IMR-90 (cell line): ENCODE measurements around the gene EIF4E1B. TPM values are rescaled to one million over a fixed set of nuclear protein-coding genes. Genes with fewer than 3 reads are reported as not detected.

Experiments
- ATAC-seq: fragments of 200-7000 bp; cut with Tn5 transposase; 2 replicates; pipeline ENCODE4 v1.9.1; 2020; ENCODE audit warnings: low read depth, mild to moderate bottlenecking, moderate library complexity
- BruUV-seq: library from RNA; stranded (reverse); fragments of 400-500 nt; replicated peaks from 2 replicates; lab custom pipeline; 2021; lab: Mats Ljungman, UMichigan
- CTCF ChIA-PET: fragments of 300-600 bp; formaldehyde crosslinking; extraction: SDS; loops from one replicate; lab custom pipeline; 2021; ENCODE audit warnings: antibody characterized with exemption; lab: Yijun Ruan, JAX
- POLR2A ChIA-PET: fragments of 300-600 bp; sonication (Branson Sonifier 250); formaldehyde crosslinking; loops from one replicate; lab custom pipeline; 2022; ENCODE audit warnings: antibody characterized with exemption; ENCODE audit not compliant: unreplicated experiment; lab: Charles Lee
- DNase-seq: peaks from one replicate; pipeline ENCODE4 v3.0.0; 2013
- H2AFZ ChIP-seq: replicated peaks from 2 replicates; pipeline ENCODE3; 2013; ENCODE audit warnings: low read length, mild to moderate bottlenecking; ENCODE audit not compliant: poor library complexity
- H2AK5ac ChIP-seq: 2 replicates; pipeline ENCODE4 v1.6.1; 2013; ENCODE audit warnings: low read depth, low read length, inconsistent platforms
- H2AK9ac ChIP-seq: replicated peaks from 2 replicates; pipeline ENCODE3; 2013; ENCODE audit warnings: mild to moderate bottlenecking, low read depth, low read length, moderate library complexity; ENCODE audit not compliant: poor library complexity
- H2BK120ac ChIP-seq: 2 replicates; pipeline ENCODE4 v1.6.1; 2013; ENCODE audit warnings: low read depth, low read length, inconsistent platforms
- H2BK15ac ChIP-seq: 3 replicates; pipeline ENCODE4 v1.6.1; 2013; ENCODE audit warnings: low read depth, low read length, inconsistent platforms
- H2BK20ac ChIP-seq: 2 replicates; pipeline ENCODE4 v1.6.1; 2013; ENCODE audit warnings: low read depth, mild to moderate bottlenecking, inconsistent platforms, low read length, moderate library complexity
- H2BK5ac ChIP-seq: 2 replicates; pipeline ENCODE4 v1.6.1; 2013; ENCODE audit warnings: mild to moderate bottlenecking, low read depth, low read length, inconsistent platforms; ENCODE audit not compliant: poor library complexity, severe bottlenecking
- H3K14ac ChIP-seq: replicated peaks from 2 replicates; pipeline ENCODE4 v1.6.1; 2013; ENCODE audit warnings: low read depth, low read length, inconsistent platforms
- H3K18ac ChIP-seq: 2 replicates; pipeline ENCODE4 v1.6.1; 2013; ENCODE audit warnings: low read depth, low read length, control low read depth
- H3K23ac ChIP-seq: 2 replicates; pipeline ENCODE4 v1.6.1; 2013; ENCODE audit warnings: low read depth, low read length, inconsistent platforms
- H3K27ac ChIP-seq: 2 replicates; pipeline ENCODE4 v1.5.1; 2013; ENCODE audit warnings: mild to moderate bottlenecking, control low read depth, low read length; ENCODE audit not compliant: insufficient read depth
- H3K27me3 ChIP-seq: 2 replicates; pipeline ENCODE4 v1.6.1; 2013; ENCODE audit warnings: low read length; ENCODE audit not compliant: control insufficient read depth, insufficient read depth
- H3K36me3 ChIP-seq: 2 replicates; pipeline ENCODE4 v1.6.1; 2013; ENCODE audit warnings: low read length, mixed read lengths; ENCODE audit not compliant: control insufficient read depth, insufficient read depth
- H3K4ac ChIP-seq: 2 replicates; pipeline ENCODE4 v1.6.1; 2013; ENCODE audit warnings: low read depth, low read length, inconsistent platforms
- H3K4me1 ChIP-seq: 2 replicates; pipeline ENCODE4 v1.6.1; 2013; ENCODE audit warnings: low read length, mixed read lengths; ENCODE audit not compliant: control insufficient read depth, insufficient read depth
- H3K4me2 ChIP-seq: 2 replicates; pipeline ENCODE4 v1.6.1; 2013; ENCODE audit warnings: low read depth, mild to moderate bottlenecking, control low read depth, low read length, moderate library complexity
- H3K4me3 ChIP-seq: 2 replicates; pipeline ENCODE4 v1.5.1; 2013; ENCODE audit warnings: low read depth, mild to moderate bottlenecking, control low read depth, low read length, moderate library complexity; ENCODE audit not compliant: insufficient read depth
- H3K56ac ChIP-seq: 2 replicates; pipeline ENCODE4 v1.6.1; 2013; ENCODE audit warnings: low read length, inconsistent platforms; ENCODE audit not compliant: insufficient read depth; ENCODE audit errors: extremely low read depth
- H3K79me1 ChIP-seq, 2 experiments: 2 replicates each; pipeline ENCODE4 v1.6.1; 2013; ENCODE audit warnings: low read length in 2 of 2, inconsistent platforms in 1 of 2, low read depth in 1 of 2
- H3K9ac ChIP-seq: 2 replicates; pipeline ENCODE4 v1.6.1; 2013; ENCODE audit warnings: low read depth, low read length, control low read depth
- H3K9me1 ChIP-seq: 2 replicates; pipeline ENCODE4 v1.6.1; 2013; ENCODE audit warnings: low read length, inconsistent platforms; ENCODE audit not compliant: insufficient read depth
- H3K9me3 ChIP-seq: 2 replicates; pipeline ENCODE4 v1.6.1; 2013; ENCODE audit warnings: low read length; ENCODE audit not compliant: control insufficient read depth, insufficient read depth
- H4K20me1 ChIP-seq: 2 replicates; pipeline ENCODE4 v1.6.1; 2013; ENCODE audit warnings: low read length, inconsistent platforms; ENCODE audit not compliant: insufficient read depth
- H4K5ac ChIP-seq: 2 replicates; pipeline ENCODE4 v1.6.1; 2013; ENCODE audit warnings: mild to moderate bottlenecking, low read depth, low read length, control low read depth
- H4K8ac ChIP-seq, 2 experiments: 2 replicates each; pipeline ENCODE4 v1.6.1; 2013; ENCODE audit warnings: low read depth in 2 of 2, low read length in 2 of 2, control low read depth in 1 of 2, inconsistent platforms in 1 of 2
- H4K91ac ChIP-seq: 2 replicates; pipeline ENCODE4 v1.6.1; 2013; ENCODE audit warnings: low read depth, low read length, inconsistent platforms; ENCODE audit not compliant: insufficient read depth
- BHLHE40 ChIP-seq: fragments of 150-350 bp; IDR thresholded peaks from 2 replicates; pipeline ENCODE4 v1.6.1; 2016; ENCODE audit warnings: mild to moderate bottlenecking, low read depth, low read length
- CEBPB ChIP-seq: IDR thresholded peaks from 2 replicates; pipeline ENCODE4 v1.6.1; 2012; ENCODE audit warnings: low read depth, low read length, improper control_type of control experiment
- CHD1 ChIP-seq: IDR thresholded peaks from 2 replicates; pipeline ENCODE4 v1.6.1; 2012; ENCODE audit warnings: low read depth, low read length, improper control_type of control experiment
- CTCF ChIP-seq: conservative IDR thresholded peaks from 2 replicates; pipeline ENCODE4 v1.5.1; 2012; ENCODE audit warnings: mild to moderate bottlenecking, low read depth, low read length, improper control_type of control experiment
- ELK1 ChIP-seq: fragments of 150-350 bp; IDR thresholded peaks from 2 replicates; pipeline ENCODE4 v1.6.1; 2016; ENCODE audit warnings: low read depth, mild to moderate bottlenecking, low read length, moderate library complexity, borderline replicate concordance
- FOS ChIP-seq: fragments of 150-350 bp; IDR thresholded peaks from 2 replicates; pipeline ENCODE4 v1.6.1; 2016; ENCODE audit warnings: low read depth, low read length
- MAFK ChIP-seq: IDR thresholded peaks from 2 replicates; pipeline ENCODE4 v1.6.1; 2012; ENCODE audit warnings: low read depth, low read length, improper control_type of control experiment
- MXI1 ChIP-seq: IDR thresholded peaks from 2 replicates; pipeline ENCODE4 v1.6.1; 2012; ENCODE audit warnings: low read depth, mild to moderate bottlenecking, low read length, moderate library complexity, borderline replicate concordance
- NFE2L2 ChIP-seq: fragments of 150-350 bp; IDR thresholded peaks from 2 replicates; pipeline ENCODE4 v1.6.1; 2016; ENCODE audit warnings: low read depth, mild to moderate bottlenecking, low read length
- POLR2A ChIP-seq: IDR thresholded peaks from 2 replicates; pipeline ENCODE4 v1.6.1; 2012; ENCODE audit warnings: mild to moderate bottlenecking, low read depth, low read length
- RAD21 ChIP-seq: IDR thresholded peaks from 2 replicates; pipeline ENCODE4 v1.6.1; 2012; ENCODE audit warnings: low read length, improper control_type of control experiment
- RCOR1 ChIP-seq: IDR thresholded peaks from 2 replicates; pipeline ENCODE4 v1.6.1; 2012; ENCODE audit warnings: mild to moderate bottlenecking, low read length, improper control_type of control experiment; ENCODE audit not compliant: insufficient replicate concordance
- RFX5 ChIP-seq: IDR thresholded peaks from 2 replicates; pipeline ENCODE4 v1.8.0; 2012; ENCODE audit warnings: low read depth, mild to moderate bottlenecking, low read length, moderate library complexity
- SMC3 ChIP-seq: fragments of 150-350 bp; IDR thresholded peaks from 2 replicates; pipeline ENCODE4 v1.6.1; 2016; ENCODE audit warnings: low read depth, mild to moderate bottlenecking, antibody characterized with exemption, low read length, moderate library complexity
- WGBS, 2 experiments: methylation state at CpG; one replicate each; pipeline versions ENCODE4 v1.1.5 to v1.1.7; 2013; ENCODE audit warnings: missing lambda C conversion rate in 2 of 2; ENCODE audit not compliant: insufficient read length in 1 of 2; ENCODE audit errors: extremely low coverage in 2 of 2; 5-methylcytosine and 5-hydroxymethylcytosine counted together
- dilution Hi-C: fragments of 300-500 bp; cut with HindIII; formaldehyde crosslinking; loops from one replicate; pipeline ENCODE4 v1.14.3; 2018; ENCODE audit warnings: low sequenced_read_pairs; ENCODE audit not compliant: unreplicated experiment
- in situ Hi-C: fragments of 300-500 bp; cut with MboI; formaldehyde crosslinking; loops from 3 replicates; pipeline ENCODE4 v1.14.3; 2019; ENCODE audit warnings: low sequenced_read_pairs, inconsistent platforms, mixed read lengths
- intact Hi-C: fragments of 100-400 bp; cut with micrococcal nuclease; formaldehyde crosslinking; loops from 2 replicates; pipeline ENCODE4 v1.10.0; 2022
- polyA plus RNA-seq, 3 experiments: library from polyadenylated mRNA; depleted of rRNA; stranded (reverse); fragments of >200 nt; gene quantifications; 2 replicates each; pipeline ENCODE4 v1.2.3, GENCODE V29; 2012; ENCODE audit warnings: low replicate concordance in 1 of 3
- total RNA-seq: library from RNA; depleted of rRNA; stranded (reverse); fragments of >200 nt; gene quantifications from 2 replicates; pipeline ENCODE4 v1.2.3, GENCODE V29; 2012
- TF ChIP-seq, protein P1 (sequence below): fragments of 150-350 bp; IDR thresholded peaks from 2 replicates; pipeline ENCODE4 v1.6.1; 2017; ENCODE audit warnings: mild to moderate bottlenecking, antibody characterized with exemption, low read length, low read depth

EIF4E1B gene
- total and polyA plus RNA-seq, 2 of the 4 experiments (the other 2 are of a cell fraction): not detected

DNA sequence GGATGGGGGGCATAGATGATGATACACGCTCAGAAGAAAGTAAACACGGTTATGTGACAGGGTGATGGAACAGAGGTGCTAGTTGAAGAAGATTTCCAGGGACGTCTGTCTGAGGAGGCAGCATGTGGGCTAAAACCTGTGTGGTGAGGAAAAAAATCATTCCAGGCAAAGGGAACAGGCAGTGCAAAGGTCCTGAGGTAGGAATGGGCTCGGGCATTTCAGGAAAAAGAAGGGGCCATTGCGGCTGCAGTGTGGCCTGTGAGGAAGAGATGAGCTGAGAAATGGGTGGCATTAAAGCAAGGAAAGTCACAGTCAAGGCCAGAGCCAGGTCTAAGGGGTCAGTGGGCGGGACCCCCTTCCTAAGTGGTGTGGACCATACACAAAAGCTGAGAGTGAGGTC lies 35.0 kb downstream of the EIF4E1B start:
- Histone ChIP-seq H2BK15ac (no peak overlapping the region), H3K9ac (no peak overlapping the region), H3K18ac (no peak overlapping the region), H2BK120ac (no peak overlapping the region), H3K14ac (no peak overlapping the region), H3K23ac (no peak overlapping the region), H4K5ac (no peak overlapping the region), H3K4me1 (no peaks in the 10 kb centered on the region), H3K4me3 (no peak overlapping the region), H3K27me3 (peaks cover 50% of the 10 kb centered on the region), H4K8ac (no peak overlapping the region), H3K9me3 (0 out of 2 replicates have a peak, but pooled peaks cover 2% of the 10 kb centered on the region), H2AFZ (no peak overlapping the region), H2BK20ac (no peak overlapping the region), H3K9me1 (no peaks in the 10 kb centered on the region), H3K4me2 (no peak overlapping the region), H2AK9ac (no peak overlapping the region), H3K56ac (no peak overlapping the region), H2BK5ac (no peak overlapping the region), H2AK5ac (no peak overlapping the region), H3K36me3 (no peaks in the 10 kb centered on the region), H4K91ac (no peak overlapping the region), H3K27ac (no peak overlapping the region), H3K79me1 (no peaks in the 10 kb centered on the region), H4K20me1 (peaks cover 2% of the 10 kb centered on the region; the same call in 1 of the 2 replicates), H3K4ac (no peak overlapping the region)
- DNase-seq (no peak), ATAC-seq (no peak)
- TF ChIP-seq CEBPB: no peak
- TF ChIP-seq ELK1: no peak
- TF ChIP-seq BHLHE40: no peak
- no peak for TF ChIP-seq FOS
- no peak for TF ChIP-seq RAD21
- TF ChIP-seq MAFK: no peak
- TF ChIP-seq RCOR1: no peak
- no peak for TF ChIP-seq POLR2A
- TF ChIP-seq, protein P1, sequence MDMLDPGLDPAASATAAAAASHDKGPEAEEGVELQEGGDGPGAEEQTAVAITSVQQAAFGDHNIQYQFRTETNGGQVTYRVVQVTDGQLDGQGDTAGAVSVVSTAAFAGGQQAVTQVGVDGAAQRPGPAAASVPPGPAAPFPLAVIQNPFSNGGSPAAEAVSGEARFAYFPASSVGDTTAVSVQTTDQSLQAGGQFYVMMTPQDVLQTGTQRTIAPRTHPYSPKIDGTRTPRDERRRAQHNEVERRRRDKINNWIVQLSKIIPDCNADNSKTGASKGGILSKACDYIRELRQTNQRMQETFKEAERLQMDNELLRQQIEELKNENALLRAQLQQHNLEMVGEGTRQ: no peak
- TF ChIP-seq SMC3: no peak
- TF ChIP-seq CHD1: no peak
- no peak for TF ChIP-seq CTCF
- TF ChIP-seq NFE2L2: no peak
- TF ChIP-seq MXI1: no peak
- no peak for TF ChIP-seq RFX5
- intact Hi-C loops: loop anchor here (10.0 kb wide), 1 partner anchor 149 kb away; the partner anchor contains the start of gene UNC5A
- BruUV-seq: no TSS peak
- ChIA-PET POLR2A (no interaction called here), CTCF (interaction anchor here (0.5 to 0.6 kb wide), 2 partner anchors 11 to 246 kb away, joined by 3 to 6 read pairs; no protein-coding TSS in a partner anchor)
- in situ Hi-C loops: no loop called here
- 70% methylated on average over 6 of the region's 6 CpGs; no CpG with 5 or more reads in 1 of the 2 experiments for WGBS, 2 experiments
- dilution Hi-C loops: no loop called here
